EH (cell line): ENCODE data around the gene PAX6.

Experiments used
- DNase-seq: peaks from one replicate; pipeline ENCODE4 v3.0.0-alpha.2; 2015; ENCODE audit warnings: low read depth

The PAX6 gene

DNA sequence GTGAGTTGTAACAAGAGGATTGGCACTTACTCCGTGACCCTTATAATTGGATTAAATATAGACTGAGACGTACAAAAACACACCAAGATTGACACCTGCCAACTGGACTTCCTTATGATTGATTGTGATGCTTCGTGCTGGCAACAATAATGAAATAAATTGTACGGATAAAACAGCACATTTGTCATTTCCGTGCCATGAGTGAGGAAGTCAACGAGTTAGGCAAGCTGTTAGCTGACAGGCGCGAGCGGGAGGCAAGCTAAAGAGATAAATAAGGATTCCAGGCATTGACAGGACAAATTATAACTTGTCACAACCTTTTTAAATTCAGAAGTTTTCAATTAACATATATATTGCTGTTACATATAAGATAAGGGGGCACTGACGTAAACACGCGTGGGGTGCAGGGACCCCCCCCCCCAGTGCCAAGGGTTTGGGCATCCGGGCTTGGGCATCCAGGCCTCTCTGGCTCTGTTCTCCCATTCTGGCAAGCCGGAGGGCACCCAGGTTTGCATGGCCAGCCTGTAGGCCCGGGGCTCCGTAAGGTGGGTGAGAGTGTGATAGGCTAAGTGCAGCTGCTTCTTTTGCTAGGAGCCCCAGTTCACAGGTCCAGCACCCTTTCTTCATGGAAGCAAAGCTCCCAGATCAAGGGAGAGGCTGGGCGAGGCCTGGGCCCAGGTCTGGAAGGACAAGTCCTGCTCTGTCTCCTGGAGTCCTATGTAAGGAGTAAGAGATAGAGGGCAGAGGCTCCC is 11.2 kb upstream of the PAX6 start:
- DNase-seq = no peak

GRCh38 chr11:31821766-31822165 is 10.6 kb upstream of the PAX6 start:
- no peak for DNase-seq

DNA sequence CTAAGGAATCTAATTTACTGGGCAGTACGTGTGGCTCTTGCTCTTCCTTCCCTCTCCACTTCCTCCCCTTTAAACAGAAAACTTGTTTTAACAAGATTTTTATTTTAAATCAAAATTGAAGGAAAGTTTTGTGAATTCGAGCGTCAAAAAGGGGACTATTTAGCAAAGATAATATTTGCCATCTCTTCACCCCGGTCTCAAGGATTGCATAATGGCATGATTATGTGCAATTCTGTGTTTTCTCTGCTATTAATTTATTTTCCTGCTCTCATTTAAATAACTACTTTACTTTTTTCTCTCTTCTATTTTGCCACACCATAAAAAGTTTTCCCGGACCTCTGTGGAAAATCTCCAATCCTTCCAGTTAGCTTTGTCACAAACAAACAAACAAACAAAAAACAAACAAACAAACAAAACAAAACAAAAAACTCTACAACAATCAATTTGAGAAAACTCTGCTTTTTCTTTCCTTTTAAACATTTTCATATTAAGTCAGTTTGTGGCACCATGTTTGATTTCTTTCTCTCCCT is 10.2 kb upstream of the PAX6 start:
- DNase-seq = no peak

GRCh38 chr11:31820438-31820818 is 9.3 kb upstream of the PAX6 start:
- no peak for DNase-seq

GRCh38 chr11:31819621-31820437 is 8.7 kb upstream of the PAX6 start:
- no peak for DNase-seq

- no peak for DNase-seq
Measured at GRCh38 chr11:31818874-31819331, 7.8 kb upstream of the PAX6 start.

DNA sequence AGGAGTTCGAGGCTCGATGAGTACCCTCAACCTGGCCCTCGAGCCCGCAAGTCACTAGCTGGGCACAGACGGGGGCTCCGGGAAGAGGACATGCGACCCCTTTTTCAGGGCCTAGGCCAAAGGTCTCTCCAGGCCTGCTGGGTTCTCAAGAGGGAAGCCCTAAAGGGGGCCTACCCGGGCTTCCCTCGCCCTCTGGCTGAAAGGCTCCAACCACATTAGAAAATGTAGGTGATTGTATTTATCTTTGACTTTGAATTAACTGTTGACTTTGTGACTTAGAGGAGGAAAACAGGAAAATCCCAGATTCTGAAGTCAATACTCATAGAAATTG is 7.3 kb upstream of the PAX6 start:
- DNase-seq = no peak

- no peak for DNase-seq
Measured at GRCh38 chr11:31817621-31818424, 6.7 kb upstream of the PAX6 start.

DNA sequence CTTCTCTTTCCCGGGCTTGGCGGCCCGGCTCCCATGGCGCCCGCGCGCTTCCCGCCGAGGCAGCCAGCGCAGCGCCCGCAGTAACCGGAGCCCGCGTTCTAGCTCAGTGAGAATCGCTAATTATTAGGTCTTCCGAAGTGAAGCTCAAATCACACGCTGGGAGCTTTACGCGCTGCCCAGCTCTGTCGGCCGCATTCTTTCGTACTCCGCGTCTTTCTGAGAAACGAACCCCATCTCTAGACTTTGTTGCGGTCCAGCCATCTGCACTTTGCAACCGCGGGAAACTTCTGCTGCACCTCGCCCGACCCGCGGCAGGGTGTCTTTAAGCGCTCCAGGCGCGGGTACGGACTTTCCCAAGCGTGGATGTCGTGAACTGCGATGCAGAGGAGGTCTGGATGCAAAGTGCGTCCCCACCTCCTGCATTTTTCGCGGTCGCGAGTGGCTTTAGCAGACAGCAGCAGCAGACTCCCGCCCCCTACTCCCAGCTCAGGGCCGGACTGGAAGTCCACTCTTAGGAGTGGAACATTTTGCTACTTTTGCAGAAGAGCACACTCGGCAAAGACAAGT is 6.0 kb upstream of the PAX6 start:
- no peak for DNase-seq

- DNase-seq = no peak
Measured at GRCh38 chr11:31816468-31817053, 5.4 kb upstream of the PAX6 start.

DNA sequence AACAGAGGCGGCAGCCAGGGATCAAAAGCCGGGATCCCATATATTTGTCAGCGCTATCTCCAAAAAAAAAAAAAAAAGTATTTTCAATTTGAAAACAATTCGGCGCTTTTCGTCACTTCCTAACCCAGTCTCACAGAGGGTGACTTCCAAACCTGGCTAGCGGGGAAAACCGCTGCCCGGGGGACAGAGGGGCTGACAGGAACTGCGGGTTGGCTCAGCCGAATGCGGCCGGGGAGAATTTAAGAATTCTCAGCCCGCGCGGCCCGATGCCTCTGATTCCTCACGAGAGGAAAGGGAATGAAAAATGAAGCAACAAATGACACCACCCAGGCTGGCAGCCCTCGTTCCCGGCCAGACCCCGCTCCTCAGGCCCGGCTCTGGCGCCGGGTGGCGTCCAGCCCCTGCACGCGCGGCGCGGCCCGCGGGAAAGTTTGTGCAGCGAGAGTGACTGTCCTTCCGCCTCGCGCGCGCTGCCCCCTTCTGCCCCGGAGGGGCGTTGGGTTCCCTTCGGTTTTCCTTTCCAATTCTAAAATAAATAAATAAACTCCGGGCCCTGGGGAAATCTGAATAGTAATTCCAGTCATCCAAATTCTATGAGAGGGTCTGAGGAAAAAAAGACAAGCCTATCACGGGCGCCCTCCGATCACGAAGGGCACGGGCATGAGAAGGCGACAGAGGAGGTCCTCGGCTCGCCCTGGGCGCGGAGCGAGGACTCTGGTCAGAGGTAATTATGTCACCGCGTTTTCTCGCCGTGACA is 4.8 kb upstream of the PAX6 start:
- DNase-seq = no peak

DNA sequence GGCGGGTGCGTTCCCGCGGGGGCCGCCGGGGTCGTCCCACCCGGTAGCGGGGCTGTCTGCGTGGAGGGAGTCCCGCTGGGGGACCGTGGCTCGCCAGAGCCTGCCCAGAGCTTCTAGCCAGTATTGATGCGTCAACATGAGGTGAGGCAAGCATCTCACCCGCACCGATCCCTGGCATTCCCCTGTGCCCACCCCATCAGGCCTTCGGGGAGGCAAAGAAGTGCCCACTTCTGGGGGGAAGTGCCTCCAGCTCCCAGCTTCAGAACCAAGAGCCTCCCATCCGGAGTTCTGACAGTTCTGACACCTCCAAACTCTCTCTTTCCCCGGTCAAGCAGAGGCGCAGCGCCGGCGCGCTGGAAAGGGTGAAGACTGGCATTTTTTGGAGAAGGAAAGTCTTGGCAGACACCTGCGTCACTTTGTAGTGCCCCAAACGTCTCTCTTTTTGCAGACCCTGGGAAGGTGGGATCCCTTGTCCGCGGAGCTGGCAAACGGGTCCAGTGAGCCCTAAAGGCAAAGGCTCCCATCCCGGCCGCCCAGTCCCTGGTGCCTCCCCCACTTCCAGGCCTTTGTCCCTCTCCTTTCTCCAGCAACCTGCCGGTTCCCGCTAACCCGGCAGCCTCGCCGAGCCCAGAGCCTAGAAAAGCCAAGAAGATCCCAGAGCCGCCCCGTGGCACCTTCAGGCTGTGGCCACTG is 3.2 kb upstream of the PAX6 start:
- DNase-seq = no peak

DNA sequence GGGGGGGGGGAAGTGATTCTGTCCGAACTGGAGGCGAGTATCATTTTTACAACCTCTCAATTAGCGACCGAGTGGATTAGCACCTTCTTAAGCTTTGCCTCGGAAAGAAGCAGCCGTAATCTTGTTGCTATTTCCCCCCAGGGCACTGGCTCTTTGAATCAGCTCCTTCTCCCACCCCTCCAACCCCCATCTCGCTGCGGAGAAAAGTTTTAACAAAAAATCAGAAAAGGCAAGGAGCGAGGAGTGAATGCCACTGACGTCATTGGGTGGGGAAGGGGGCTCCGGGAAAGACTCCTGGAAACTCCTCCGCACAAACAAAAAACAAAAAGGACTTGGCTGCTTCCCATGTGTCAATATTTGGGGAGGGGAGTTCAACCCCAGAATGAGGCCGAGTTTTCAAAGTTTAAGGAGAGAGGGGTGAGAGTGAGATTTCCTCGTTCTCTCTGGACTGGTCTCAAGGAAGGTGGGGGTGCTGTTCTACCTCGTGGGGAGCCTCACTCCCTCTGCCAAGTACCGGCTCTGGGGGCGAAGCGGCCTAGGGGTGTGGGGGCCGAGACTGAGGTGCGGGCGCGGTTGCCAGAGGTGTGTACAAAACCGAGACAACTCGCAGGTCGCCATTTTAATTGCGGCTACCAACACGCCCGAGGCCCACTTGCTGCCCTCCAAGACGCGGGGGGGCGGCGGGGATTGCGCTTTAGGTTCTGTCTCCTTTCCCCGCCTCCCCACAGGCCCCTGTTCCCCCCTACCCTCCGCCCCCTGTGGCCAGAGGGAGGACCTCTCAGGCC is 2.5 kb upstream of the PAX6 start:
- no peak for DNase-seq

DNA sequence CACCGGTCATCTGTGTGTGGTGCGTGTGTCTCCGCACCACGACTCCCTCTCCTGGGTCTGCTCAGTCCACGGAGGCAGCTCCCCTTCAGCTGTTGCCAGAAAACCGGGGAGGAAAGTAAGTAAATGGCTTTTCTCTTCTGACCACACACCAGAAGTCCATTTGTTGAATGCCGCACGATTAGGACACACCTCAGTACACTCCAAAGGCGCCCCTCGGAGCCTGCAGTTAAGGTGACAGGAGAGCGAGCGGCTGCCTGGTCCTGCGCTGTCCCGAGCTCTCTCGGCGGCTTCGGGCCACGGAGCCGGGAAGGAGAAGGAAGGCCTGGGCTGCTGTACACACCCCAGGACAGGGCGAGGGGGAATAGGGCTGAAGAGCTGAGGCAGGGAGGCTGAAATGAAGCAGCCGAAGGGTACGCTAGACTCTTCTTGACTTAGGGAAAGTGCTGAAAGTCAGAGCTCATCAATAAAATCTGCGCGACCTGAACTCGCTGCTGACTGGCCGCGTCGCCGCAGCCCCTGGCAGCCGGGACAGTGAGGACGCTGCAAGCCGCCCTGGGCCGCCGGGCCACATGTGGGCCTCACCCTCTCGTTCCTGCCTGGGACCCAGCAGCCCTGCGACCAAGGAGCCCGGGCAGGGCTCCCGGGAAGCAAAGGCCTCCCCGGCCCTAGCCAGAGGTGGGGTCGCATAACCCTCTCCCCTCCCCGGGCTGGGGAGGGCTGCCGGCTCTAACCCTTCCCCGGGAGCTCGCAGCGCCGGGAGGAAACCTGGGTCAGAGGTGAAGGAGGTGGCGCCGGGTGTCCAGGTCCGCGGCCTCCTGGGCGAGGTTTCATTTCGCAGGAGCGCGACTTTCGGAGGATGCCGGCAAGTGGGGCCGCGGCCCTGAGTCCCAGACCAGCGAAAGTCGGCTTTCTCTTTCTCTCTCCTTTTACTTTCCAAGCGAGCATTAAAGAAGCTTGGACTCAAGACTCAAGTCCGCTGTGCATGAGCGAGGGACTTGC is 1.6 kb upstream of the PAX6 start:
- DNase-seq = no peak

GRCh38 chr11:31809857-31810778 is 1.0 kb downstream of the PAX6 start:
- peak; percentile 37 for DNase-seq

- no peak for DNase-seq
Measured at GRCh38 chr11:31809541-31809856, 1.6 kb downstream of the PAX6 start.
